Upper lobe of right lung (tissue), 1 donor: ENCODE data around the gene PELI2. TPM values are rescaled to one million over a fixed set of nuclear protein-coding genes. Genes with fewer than 3 reads are reported as not detected.

Experiments
- ATAC-seq: fragments of 200-7000 bp; cut with Tn5 transposase; one replicate; pipeline ENCODE4 v1.9.1; 2020; ENCODE audit warnings: mild to moderate bottlenecking, moderate library complexity
- DNase-seq: peaks from one replicate; pipeline ENCODE4 v3.0.0-alpha.2; 2020
- H3K27ac ChIP-seq: fragments of 200-600 bp; one replicate; pipeline ENCODE4 v1.8.0; 2022
- H3K27me3 ChIP-seq: fragments of 200-600 bp; one replicate; pipeline ENCODE4 v1.8.0; 2022; ENCODE audit warnings: mild to moderate bottlenecking
- H3K36me3 ChIP-seq: fragments of 200-600 bp; one replicate; pipeline ENCODE4 v1.8.0; 2022
- H3K4me1 ChIP-seq: fragments of 200-600 bp; one replicate; pipeline ENCODE4 v1.8.0; 2022
- H3K4me3 ChIP-seq: fragments of 200-600 bp; one replicate; pipeline ENCODE4 v1.8.0; 2022; ENCODE audit warnings: mild to moderate bottlenecking
- H3K9me3 ChIP-seq: fragments of 200-600 bp; one replicate; pipeline ENCODE4 v1.8.0; 2022
- intact Hi-C: fragments of 100-400 bp; cut with DNase I; formaldehyde crosslinking; loops from one replicate; pipeline ENCODE4 v1.11.0; 2022
- total RNA-seq: library from RNA; stranded (reverse); fragmentation: NEBNext Ultra II Directional; extraction: Animal tissue kit (Norgen Biotek cat#: 25700); gene quantifications from one replicate; pipeline ENCODE4 v1.2.1, GENCODE V29; 2021
- TF ChIP-seq, protein P1 (sequence below): fragments of 200-600 bp; IDR thresholded peaks from one replicate; pipeline ENCODE4 v1.8.0; 2022; ENCODE audit warnings: antibody characterized with exemption
- donor health status: DM: no; HTN: yes; CAD: no; lungs with severe emphysema.

PELI2 gene
- total RNA-seq, 1 donor from 2014 or later = 25.7 TPM

DNA sequence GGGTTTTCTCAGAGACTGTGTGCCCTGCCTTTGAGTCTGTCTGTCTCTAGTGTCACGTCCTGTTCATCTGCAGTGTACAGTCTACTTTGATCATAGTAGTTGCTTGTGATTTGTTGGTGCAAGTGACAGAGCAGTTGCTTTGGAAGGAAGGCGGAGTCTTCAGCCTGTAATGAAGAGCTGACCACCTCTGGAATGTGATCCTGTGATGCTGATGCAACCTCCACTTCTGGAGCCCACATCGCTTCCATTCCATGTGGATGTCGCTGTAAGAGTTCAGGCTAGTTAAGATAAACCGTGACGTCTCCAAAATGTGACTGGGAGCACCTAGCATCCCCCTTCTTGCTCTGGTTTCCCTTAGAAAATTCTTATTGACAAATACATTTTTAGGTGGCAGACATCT lies 51.8 kb downstream of the PELI2 start:
- H3K27ac ChIP-seq = no peak overlapping the region
- ATAC-seq (no peak), DNase-seq (no peak)
- H3K4me3 ChIP-seq = no peak overlapping the region
- H3K27me3 ChIP-seq = no peaks in the 10 kb centered on the region
- intact Hi-C loops = no loop called here
- TF ChIP-seq, protein P1, sequence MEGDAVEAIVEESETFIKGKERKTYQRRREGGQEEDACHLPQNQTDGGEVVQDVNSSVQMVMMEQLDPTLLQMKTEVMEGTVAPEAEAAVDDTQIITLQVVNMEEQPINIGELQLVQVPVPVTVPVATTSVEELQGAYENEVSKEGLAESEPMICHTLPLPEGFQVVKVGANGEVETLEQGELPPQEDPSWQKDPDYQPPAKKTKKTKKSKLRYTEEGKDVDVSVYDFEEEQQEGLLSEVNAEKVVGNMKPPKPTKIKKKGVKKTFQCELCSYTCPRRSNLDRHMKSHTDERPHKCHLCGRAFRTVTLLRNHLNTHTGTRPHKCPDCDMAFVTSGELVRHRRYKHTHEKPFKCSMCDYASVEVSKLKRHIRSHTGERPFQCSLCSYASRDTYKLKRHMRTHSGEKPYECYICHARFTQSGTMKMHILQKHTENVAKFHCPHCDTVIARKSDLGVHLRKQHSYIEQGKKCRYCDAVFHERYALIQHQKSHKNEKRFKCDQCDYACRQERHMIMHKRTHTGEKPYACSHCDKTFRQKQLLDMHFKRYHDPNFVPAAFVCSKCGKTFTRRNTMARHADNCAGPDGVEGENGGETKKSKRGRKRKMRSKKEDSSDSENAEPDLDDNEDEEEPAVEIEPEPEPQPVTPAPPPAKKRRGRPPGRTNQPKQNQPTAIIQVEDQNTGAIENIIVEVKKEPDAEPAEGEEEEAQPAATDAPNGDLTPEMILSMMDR = no peak
- H3K9me3 ChIP-seq = peaks cover 5% of the 10 kb centered on the region
- H3K4me1 ChIP-seq = peaks cover 10% of the 10 kb centered on the region
- H3K36me3 ChIP-seq = no peaks in the 10 kb centered on the region

GRCh38 chr14:56170877-56171422 lies 52.7 kb downstream of the PELI2 start:
- ATAC-seq = no peak
- no peak overlapping the region for H3K4me3 ChIP-seq
- peaks cover 10% of the 10 kb centered on the region for H3K4me1 ChIP-seq

DNA sequence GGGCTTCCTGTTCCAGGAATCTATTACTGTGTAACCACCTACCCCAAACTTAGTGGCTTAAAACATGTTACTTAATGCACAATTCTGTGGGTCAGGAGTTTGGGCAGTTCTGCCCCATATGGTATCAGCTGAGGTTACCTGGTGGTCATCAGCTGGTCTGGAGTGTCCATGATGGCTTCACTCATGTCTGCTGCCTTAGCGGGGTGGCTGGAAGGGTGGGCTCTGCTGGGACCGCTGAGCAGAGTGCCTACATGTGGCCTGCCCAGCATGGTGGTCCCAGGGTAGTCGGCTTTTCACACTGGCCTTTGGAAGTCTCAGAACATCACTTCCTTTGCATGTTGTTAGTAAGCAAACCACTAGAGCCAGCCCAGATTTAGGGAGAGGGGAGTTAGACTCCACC lies 53.9 kb downstream of the PELI2 start:
- intact Hi-C loops = no loop called here
- no peak overlapping the region for H3K27ac ChIP-seq
- no peaks in the 10 kb centered on the region for H3K36me3 ChIP-seq
- TF ChIP-seq, protein P1 = no peak
- ATAC-seq = no peak
- no peak for DNase-seq
- H3K4me1 ChIP-seq = peaks cover 10% of the 10 kb centered on the region
- no peaks in the 10 kb centered on the region for H3K9me3 ChIP-seq
- no peaks in the 10 kb centered on the region for H3K27me3 ChIP-seq
- no peak overlapping the region for H3K4me3 ChIP-seq

More at GRCh38 chr14:56170877-56171422, 52.7 kb downstream of the PELI2 start:
- TF ChIP-seq, protein P1 = no peak
- no peak for DNase-seq
- intact Hi-C loops = no loop called here
- H3K27me3 ChIP-seq = no peaks in the 10 kb centered on the region
- no peaks in the 10 kb centered on the region for H3K36me3 ChIP-seq
- H3K27ac ChIP-seq = no peak overlapping the region
- peaks cover 1% of the 10 kb centered on the region for H3K9me3 ChIP-seq

DNA sequence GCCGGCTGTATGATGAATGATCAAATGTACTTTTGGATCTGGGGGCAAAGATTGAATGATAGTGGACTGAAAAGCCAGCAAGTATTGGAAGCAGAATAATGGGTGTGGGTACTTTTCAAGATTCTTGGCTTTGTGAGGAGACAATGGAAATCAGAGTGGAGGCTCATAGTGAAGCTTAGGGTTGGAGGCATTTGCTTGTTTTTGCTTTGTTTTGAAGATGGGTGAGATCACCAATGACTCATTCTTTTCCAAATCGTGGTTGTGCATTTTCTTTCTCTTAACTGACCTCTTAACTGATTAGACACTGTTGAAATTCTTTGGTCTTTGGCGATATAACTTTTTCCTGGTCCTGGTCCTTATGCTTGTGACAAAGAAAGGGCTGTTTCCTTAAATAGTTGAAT lies 54.4 kb downstream of the PELI2 start:
- no peaks in the 10 kb centered on the region for H3K36me3 ChIP-seq
- TF ChIP-seq, protein P1 = no peak
- H3K9me3 ChIP-seq = no peaks in the 10 kb centered on the region
- no peaks in the 10 kb centered on the region for H3K27me3 ChIP-seq
- H3K27ac ChIP-seq = no peak overlapping the region
- H3K4me3 ChIP-seq = no peak overlapping the region
- ATAC-seq = no peak
- H3K4me1 ChIP-seq = peaks cover 10% of the 10 kb centered on the region
- no peak for DNase-seq
- intact Hi-C loops = no loop called here

DNA sequence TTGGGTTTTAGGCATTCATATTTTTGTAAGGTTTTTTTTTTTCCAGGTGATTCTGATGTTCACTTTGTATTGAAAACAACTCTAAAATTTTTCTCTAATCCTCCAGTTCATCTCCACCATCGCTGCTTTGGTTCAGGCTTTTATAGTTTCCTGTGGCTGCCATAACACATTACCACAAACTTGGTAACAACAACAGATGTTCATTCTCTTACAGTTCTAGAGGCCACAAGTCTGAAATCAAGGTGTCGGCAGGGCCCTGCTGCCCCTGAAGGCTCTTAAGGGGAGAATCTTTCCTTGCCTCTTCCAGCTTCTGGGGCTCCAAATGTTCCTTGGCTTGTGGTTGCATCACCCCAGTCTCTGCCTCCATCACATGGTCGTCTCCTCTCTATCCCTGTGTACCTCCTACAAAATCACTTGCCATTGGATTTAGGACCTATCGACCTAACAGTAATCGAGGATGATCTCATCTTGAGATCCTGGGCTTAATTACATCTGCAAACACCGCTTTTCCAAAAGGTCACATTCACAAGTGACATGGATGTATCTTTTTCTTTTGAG lies 55.2 kb downstream of the PELI2 start:
- no peaks in the 10 kb centered on the region for H3K9me3 ChIP-seq
- TF ChIP-seq, protein P1 = no peak
- no peak overlapping the region for H3K27ac ChIP-seq
- no peaks in the 10 kb centered on the region for H3K27me3 ChIP-seq
- ATAC-seq (no peak), DNase-seq (no peak)
- no peak overlapping the region for H3K4me3 ChIP-seq
- H3K36me3 ChIP-seq = no peaks in the 10 kb centered on the region
- intact Hi-C loops = no loop called here
- peaks cover 10% of the 10 kb centered on the region for H3K4me1 ChIP-seq
